Hepatocyte (in vitro differentiated cells): ENCODE results near the gene KBTBD8. TPM values are rescaled to one million over a fixed set of nuclear protein-coding genes. Genes with fewer than 3 reads are reported as not detected.

Source experiments
- DNase-seq: peaks from one replicate; pipeline ENCODE4 v3.0.0-alpha.2; 2016; ENCODE audit warnings: low spot score
- H2AFZ ChIP-seq: fragments of 200-600 bp; sonication (generic); 2 replicates; pipeline ENCODE4 v1.6.0; 2016; ENCODE audit warnings: antibody characterized with exemption, mild to moderate bottlenecking
- H3K27ac ChIP-seq: fragments of 200-600 bp; sonication (generic); 2 replicates; pipeline ENCODE4 v1.5.1; 2016; ENCODE audit warnings: mild to moderate bottlenecking
- H3K27me3 ChIP-seq: fragments of 200-600 bp; sonication (generic); 2 replicates; pipeline ENCODE4 v1.6.1; 2016
- H3K36me3 ChIP-seq: fragments of 200-600 bp; sonication (generic); replicated peaks from 2 replicates; pipeline ENCODE4 v1.5.1; 2016; ENCODE audit warnings: low read depth; ENCODE audit not compliant: insufficient read depth
- H3K4me1 ChIP-seq: fragments of 200-600 bp; sonication (generic); 2 replicates; pipeline ENCODE4 v1.5.1; 2016; ENCODE audit warnings: mild to moderate bottlenecking, moderate library complexity; ENCODE audit not compliant: insufficient read depth
- H3K4me2 ChIP-seq: fragments of 200-600 bp; sonication (generic); 2 replicates; pipeline ENCODE4 v1.6.0; 2016
- H3K4me3 ChIP-seq: fragments of 200-600 bp; sonication (generic); 2 replicates; pipeline ENCODE4 v1.5.1; 2016; ENCODE audit warnings: mild to moderate bottlenecking
- H3K79me2 ChIP-seq: fragments of 200-600 bp; sonication (generic); 2 replicates; pipeline ENCODE4 v1.6.0; 2017; ENCODE audit warnings: mild to moderate bottlenecking
- H3K9me2 ChIP-seq: fragments of 200-600 bp; sonication (generic); replicated peaks from 2 replicates; pipeline ENCODE4 v1.6.0; 2017; ENCODE audit warnings: mild to moderate bottlenecking; ENCODE audit not compliant: insufficient read depth
- H3K9me3 ChIP-seq: fragments of 200-600 bp; sonication (generic); 2 replicates; pipeline ENCODE4 v1.5.1; 2016; ENCODE audit warnings: low read depth, mild to moderate bottlenecking
- H4K20me1 ChIP-seq: fragments of 200-600 bp; sonication (generic); 2 replicates; pipeline ENCODE4 v1.6.0; 2016; ENCODE audit warnings: mild to moderate bottlenecking; ENCODE audit not compliant: insufficient read depth, poor library complexity, severe bottlenecking
- CTCF ChIP-seq: fragments of 200-600 bp; sonication (generic); IDR thresholded peaks from 2 replicates; pipeline ENCODE4 v1.5.1; 2016; ENCODE audit warnings: antibody characterized with exemption, mild to moderate bottlenecking; ENCODE audit not compliant: poor library complexity
- EZH2 ChIP-seq: fragments of 200-600 bp; sonication (generic); IDR thresholded peaks from 2 replicates; pipeline ENCODE4 v1.6.1; 2016; ENCODE audit warnings: antibody characterized with exemption, mild to moderate bottlenecking, borderline replicate concordance
- EZH2phosphoT487 ChIP-seq: fragments of 200-600 bp; sonication (generic); IDR thresholded peaks from one replicate; pipeline ENCODE4 v1.6.1; 2018; ENCODE audit warnings: antibody characterized with exemption, mild to moderate bottlenecking, low read depth, moderate library complexity; ENCODE audit not compliant: unreplicated experiment, severe bottlenecking
- WGBS: methylation state at CpG from one replicate; pipeline ENCODE4 v1.1.6; 2016; ENCODE audit warnings: low lambda C conversion rate; ENCODE audit errors: missing lambda C conversion rate; 5-methylcytosine and 5-hydroxymethylcytosine counted together
- polyA plus RNA-seq: library from polyadenylated mRNA; unstranded; fragments of >200 nt; fragmentation: Nextera tagmentation; extraction: Ambion mirVana; gene quantifications from 2 replicates; pipeline ENCODE4 v1.2.1, GENCODE V29; 2016
- total RNA-seq: library from RNA; depleted of rRNA; stranded (reverse); fragments of >200 nt; gene quantifications from 2 replicates; pipeline ENCODE4 v1.2.3, GENCODE V29; 2014

Gene KBTBD8
- total and polyA plus RNA-seq, 2 experiments from 2014 or later, result 3.9 to 14.2 TPM

- H3K9me2 ChIP-seq, result no peaks in the 10 kb centered on the region
- H3K36me3 ChIP-seq, result no peaks in the 10 kb centered on the region
- H3K27me3 ChIP-seq, result no peaks in the 10 kb centered on the region
- no peak overlapping the region for H3K4me3 ChIP-seq
- H3K4me1 ChIP-seq, result no peaks in the 10 kb centered on the region
- no peaks in the 10 kb centered on the region for H4K20me1 ChIP-seq
- H3K4me2 ChIP-seq, result no peak overlapping the region
- no peak for TF ChIP-seq EZH2phosphoT487
- TF ChIP-seq EZH2, result no peak
- TF ChIP-seq CTCF, result no peak
- no peak overlapping the region for H3K27ac ChIP-seq
- no peaks in the 10 kb centered on the region for H3K9me3 ChIP-seq
- H3K79me2 ChIP-seq, result no peaks in the 10 kb centered on the region
- DNase-seq, result no peak
- no peak overlapping the region for H2AFZ ChIP-seq
- 85% methylated on average over 3 of the region's 3 CpGs for WGBS
Observed at GRCh38 chr3:67048715-67049074, 50.6 kb downstream of the KBTBD8 start.

GRCh38 chr3:67059443-67059842 is 61.3 kb downstream of the KBTBD8 start:
- Histone ChIP-seq H3K79me2 (no peaks in the 10 kb centered on the region), H4K20me1 (no peaks in the 10 kb centered on the region), H3K9me2 (no peaks in the 10 kb centered on the region), H3K4me2 (no peak overlapping the region), H3K4me3 (no peak overlapping the region), H3K9me3 (no peaks in the 10 kb centered on the region), H3K27me3 (no peaks in the 10 kb centered on the region), H3K27ac (no peak overlapping the region), H3K4me1 (no peaks in the 10 kb centered on the region), H2AFZ (no peak overlapping the region), H3K36me3 (no peaks in the 10 kb centered on the region)
- no peak for TF ChIP-seq EZH2phosphoT487
- no peak for TF ChIP-seq CTCF
- no peak for TF ChIP-seq EZH2
- 97% methylated on average over 2 of the region's 2 CpGs for WGBS
- DNase-seq, result no peak
